Ureter (tissue), 1 donor: ENCODE measurements around the gene FGF18. TPM values are rescaled to one million over a fixed set of nuclear protein-coding genes. Genes with fewer than 3 reads are reported as not detected.
"Not testable (repeated sequence)": the region's sequence is repeated elsewhere in the genome, so short reads cannot be mapped to it uniquely, and the experiment has no call there.

Experiments used
- DNase-seq: peaks from one replicate; pipeline ENCODE4 v3.0.0-alpha.2; 2020; ENCODE audit warnings: low spot score
- total RNA-seq: library from RNA; stranded (reverse); gene quantifications from one replicate; pipeline ENCODE4 v1.2.4, GENCODE V29; 2023
- donor health status: DM: yes; HTN: yes; CAD: no.

FGF18 gene
- total RNA-seq, 1 donor from 2014 or later = 0.81 TPM

GRCh38 chr5:171495122-171495700 is 75.8 kb downstream of the FGF18 start:
- no peak for DNase-seq

- no peak for DNase-seq
These were observed 77.0 kb downstream of the FGF18 start for GRCh38 chr5:171496456-171496855.

- DNase-seq = not testable (repeated sequence)
These were observed 78.0 kb downstream of the FGF18 start for GRCh38 chr5:171497494-171497893.

- no peak for DNase-seq
These were observed 78.7 kb downstream of the FGF18 start for GRCh38 chr5:171498166-171498565.

- no peak for DNase-seq
These were observed 80.2 kb downstream of the FGF18 start for GRCh38 chr5:171499611-171500010.

- no peak for DNase-seq
These were observed 86.1 kb downstream of the FGF18 start for GRCh38 chr5:171505473-171506043.

- DNase-seq = no peak
These were observed 87.5 kb downstream of the FGF18 start for GRCh38 chr5:171506951-171507350.

Other genes starting within 250 kb of the FGF18 start
- gene TLX3, start 110.4 kb upstream of the FGF18 start, total RNA-seq = not detected
- gene NPM1, start 31.8 kb upstream of the FGF18 start, total RNA-seq = 877 TPM